Astrocyte of the cerebellum (primary cell): Measurements from ENCODE around the gene TMCO2.
A peak's percentile ranks its signal among the peaks of the same experiment; 100 is the strongest.

Source experiments
- DNase-seq: peaks from one replicate; pipeline ENCODE4 v3.0.0-alpha.2; 2011; ENCODE audit warnings: low read depth
- H3K4me3 ChIP-seq: 2 replicates; pipeline ENCODE4 v1.5.1; 2011; ENCODE audit warnings: mild to moderate bottlenecking, low read depth, low read length, moderate library complexity
- CTCF ChIP-seq: IDR thresholded peaks from 2 replicates; pipeline ENCODE4 v1.5.1; 2012; ENCODE audit warnings: low read length, low read depth, moderate library complexity, mild to moderate bottlenecking; ENCODE audit errors: missing control alignments
- in situ Hi-C: cut with HindIII; loops from 2 replicates; pipeline ENCODE4 v1.10.0; 2017; ENCODE audit warnings: low sequenced_read_pairs

TMCO2 gene

GRCh38 chr1:40265919-40266318 is 18.2 kb downstream of the TMCO2 start:
- no peak for TF ChIP-seq CTCF
- no peak overlapping the region for H3K4me3 ChIP-seq
- no peak for DNase-seq
- in situ Hi-C loops = no loop called here

GRCh38 chr1:40266786-40267535 is 19.2 kb downstream of the TMCO2 start:
- H3K4me3 ChIP-seq = no peak overlapping the region
- in situ Hi-C loops = no loop called here
- no peak for TF ChIP-seq CTCF
- DNase-seq = no peak

GRCh38 chr1:40267767-40268187 is 20.0 kb downstream of the TMCO2 start:
- no peak overlapping the region for H3K4me3 ChIP-seq
- peak; percentile 99 for DNase-seq
- in situ Hi-C loops = no loop called here
- TF ChIP-seq CTCF = no peak

- DNase-seq = no peak
- no peak overlapping the region for H3K4me3 ChIP-seq
- no peak for TF ChIP-seq CTCF
- in situ Hi-C loops = no loop called here
Measured at GRCh38 chr1:40268211-40268610, 20.5 kb downstream of the TMCO2 start.

- no peak for DNase-seq
- no peak for TF ChIP-seq CTCF
- H3K4me3 ChIP-seq = no peak overlapping the region
- in situ Hi-C loops = no loop called here
Measured at GRCh38 chr1:40270152-40270834, 22.6 kb downstream of the TMCO2 start.

- in situ Hi-C loops = no loop called here
- no peak overlapping the region for H3K4me3 ChIP-seq
- no peak for TF ChIP-seq CTCF
- no peak for DNase-seq
Measured at GRCh38 chr1:40272653-40273213, 25.0 kb downstream of the TMCO2 start.
